Astrocyte of the hippocampus (primary cell): ENCODE measurements around the gene BPIFB6.

ENCODE experiments used
- DNase-seq: peaks from one replicate; pipeline ENCODE4 v3.0.0; 2011; ENCODE audit warnings: low read depth, low spot score

Gene BPIFB6

GRCh38 chr20:33091693-33092092 is 60.2 kb downstream of the BPIFB6 start:
- DNase-seq, result no peak

- no peak for DNase-seq
These were observed 60.9 kb downstream of the BPIFB6 start for GRCh38 chr20:33092361-33092760.

GRCh38 chr20:33093074-33093473 is 61.6 kb downstream of the BPIFB6 start:
- DNase-seq, result no peak

GRCh38 chr20:33093582-33093981 is 62.1 kb downstream of the BPIFB6 start:
- no peak for DNase-seq
